GM12878 (cell line): ENCODE data around the gene GSTM4. TPM values are rescaled to one million over a fixed set of nuclear protein-coding genes. Genes with fewer than 3 reads are reported as not detected.

Source experiments
- ATAC-seq: fragments of 200-7000 bp; cut with Tn5 transposase; 3 replicates; pipeline ENCODE4 v1.9.1; 2020; ENCODE audit warnings: mild to moderate bottlenecking, moderate library complexity
- BruUV-seq: library from RNA; stranded (reverse); fragments of 400-500 nt; replicated peaks from 2 replicates; lab custom pipeline; 2021; lab: Mats Ljungman, UMichigan
- CTCF ChIA-PET: fragments of 300-600 bp; sonication (Branson Sonifier 250); formaldehyde crosslinking; extraction: SDS; loops from one replicate; lab custom pipeline; 2021; ENCODE audit warnings: inconsistent platforms; lab: Yijun Ruan, JAX
- POLR2A ChIA-PET: fragments of 350-600 bp; formaldehyde crosslinking; extraction: SDS; loops from one replicate; lab custom pipeline; 2021; ENCODE audit warnings: inconsistent platforms; lab: Charles Lee
- RAD21 ChIA-PET: fragments of 300-600 bp; sonication (Branson Sonifier 250); formaldehyde crosslinking; loops from one replicate; lab custom pipeline; 2023; ENCODE audit warnings: antibody characterized with exemption; ENCODE audit not compliant: unreplicated experiment; lab: Charles Lee
- SMC1A ChIA-PET: fragments of 300-600 bp; sonication (Branson Sonifier 250); formaldehyde crosslinking; loops from one replicate; lab custom pipeline; 2023; ENCODE audit not compliant: unreplicated experiment, uncharacterized antibody; lab: Charles Lee
- DNase-seq: peaks from one replicate; pipeline ENCODE4 v3.0.0-alpha.2; 2011; ENCODE audit warnings: low read depth, low spot score
- FAIRE-seq: peaks from 3 replicates; lab custom pipeline; 2011; peaks lifted over from hg19 to GRCh38; lab: Jason Lieb, UNC
- H2AFZ ChIP-seq: 2 replicates; pipeline ENCODE4 v1.6.0; 2011; ENCODE audit warnings: low read depth, low read length, control low read depth; ENCODE audit not compliant: control insufficient read depth
- H3K27ac ChIP-seq: 2 replicates; pipeline ENCODE4 v1.5.1; 2011; ENCODE audit warnings: control low read depth; ENCODE audit not compliant: control insufficient read depth, insufficient read depth
- H3K27me3 ChIP-seq, 2 experiments: replicated peaks in 1 of 2; 2 replicates each; pipeline versions ENCODE4 v1.6.0 to v1.6.1; 2011; ENCODE audit warnings: low read length in 1 of 2; ENCODE audit not compliant: control insufficient read depth in 2 of 2, insufficient read depth in 2 of 2
- H3K36me3 ChIP-seq, 2 experiments: 2 replicates each; pipeline ENCODE4 v1.5.1; 2011; ENCODE audit warnings: low read length in 1 of 2; ENCODE audit not compliant: control insufficient read depth in 2 of 2, insufficient read depth in 2 of 2
- H3K4me1 ChIP-seq: 2 replicates; pipeline ENCODE4 v1.6.1; 2011; ENCODE audit warnings: mild to moderate bottlenecking, low read length, moderate library complexity, mixed read lengths; ENCODE audit not compliant: control insufficient read depth, insufficient read depth
- H3K4me2 ChIP-seq: 2 replicates; pipeline ENCODE4 v1.6.0; 2011; ENCODE audit warnings: control low read depth; ENCODE audit not compliant: control insufficient read depth, insufficient read depth
- H3K4me3 ChIP-seq: fragments of 200-600 bp; sonication (generic); 2 replicates; pipeline ENCODE4 v1.5.1; 2016
- H3K79me2 ChIP-seq: 2 replicates; pipeline ENCODE4 v1.6.0; 2011; ENCODE audit warnings: low read length; ENCODE audit not compliant: control insufficient read depth, insufficient read depth
- H3K9ac ChIP-seq: 2 replicates; pipeline ENCODE4 v1.8.0; 2011; ENCODE audit warnings: low read length, control low read depth, mixed read lengths; ENCODE audit not compliant: control insufficient read depth, insufficient read depth
- H3K9me3 ChIP-seq: replicated peaks from 3 replicates; pipeline ENCODE4 v1.5.1; 2011; ENCODE audit warnings: mild to moderate bottlenecking, low read length; ENCODE audit not compliant: control insufficient read depth, insufficient read depth
- H4K20me1 ChIP-seq: 2 replicates; pipeline ENCODE4 v1.6.0; 2011; ENCODE audit not compliant: control insufficient read depth, insufficient read depth
- CEBPZ ChIP-seq: fragments of 150-350 bp; IDR thresholded peaks from 2 replicates; pipeline ENCODE4 v1.6.1; 2016; ENCODE audit warnings: low read depth, low read length
- E2F4 ChIP-seq: IDR thresholded peaks from 2 replicates; pipeline ENCODE4 v1.6.1; 2012; ENCODE audit warnings: low read depth, low read length, improper control_type of control experiment
- FOXM1 ChIP-seq: IDR thresholded peaks from 2 replicates; pipeline ENCODE4 v1.6.1; 2012; ENCODE audit warnings: low read depth, mild to moderate bottlenecking, inconsistent platforms, low read length, moderate library complexity
- JUNB ChIP-seq: IDR thresholded peaks from 2 replicates; pipeline ENCODE4 v1.6.1; 2016; ENCODE audit warnings: antibody characterized with exemption, mild to moderate bottlenecking
- MAX ChIP-seq: IDR thresholded peaks from 2 replicates; pipeline ENCODE4 v1.6.1; 2012; ENCODE audit warnings: low read depth, low read length, improper control_type of control experiment
- MTA3 ChIP-seq: IDR thresholded peaks from 2 replicates; pipeline ENCODE4 v1.6.1; 2012; ENCODE audit warnings: low read length, inconsistent platforms, borderline replicate concordance
- PRDM15 ChIP-seq: fragments of 450-650 bp; formaldehyde crosslinking; IDR thresholded peaks from 2 replicates; pipeline ENCODE4 v1.4.0; 2020; ENCODE audit warnings: mild to moderate bottlenecking, moderate library complexity
- SREBF1 ChIP-seq: IDR thresholded peaks from 2 replicates; pipeline ENCODE4 v1.6.1; 2012; ENCODE audit warnings: mild to moderate bottlenecking, low read length
- ZBTB11 ChIP-seq: fragments of 450-650 bp; formaldehyde crosslinking; IDR thresholded peaks from 2 replicates; pipeline ENCODE4 v1.5.0; 2022; ENCODE audit warnings: mild to moderate bottlenecking, missing genetic modification characterization
- WGBS: methylation state at CpG from one replicate; pipeline ENCODE4 v1.1.6; 2016; ENCODE audit warnings: low lambda C conversion rate; ENCODE audit not compliant: insufficient replicate concordance, insufficient coverage; ENCODE audit errors: missing lambda C conversion rate; 5-methylcytosine and 5-hydroxymethylcytosine counted together
- in situ Hi-C: fragments of 300-500 bp; cut with MboI; formaldehyde crosslinking; loops from 9 replicates; pipeline ENCODE4 v1.14.3; 2018; ENCODE audit warnings: mixed read lengths
- intact Hi-C: fragments of 100-400 bp; cut with micrococcal nuclease; formaldehyde crosslinking; loops from one replicate; pipeline ENCODE4 v1.14.2; 2022; ENCODE audit not compliant: unreplicated experiment
- polyA plus RNA-seq, 11 experiments: library from polyadenylated mRNA; depleted of rRNA in 4 of 11; unstranded in 6 of 11; stranded (reverse) in 5 of 11; fragments of >200 nt; fragmentation: Nextera tagmentation in 4 of 11; fragmentation: Illumina TruSeq in 1 of 11; extraction: Ambion mirVana in 4 of 11; extraction: Trizol in 1 of 11; gene quantifications; 1 replicate in 1 of 11; 2 replicates in 10 of 11; pipeline versions ENCODE4 v1.2.1 to v1.2.3, GENCODE V29; 2011 to 2016; ENCODE audit warnings: inconsistent platforms in 2 of 11, missing spikeins in 2 of 11, low read depth in 1 of 11
- total RNA-seq, 4 experiments: library from RNA; depleted of rRNA in 3 of 4; stranded (reverse); fragments of >200 nt in 3 of 4; fragmentation: Illumina TruSeq in 1 of 4; extraction: Trizol in 1 of 4; gene quantifications; 2 replicates each; pipeline versions ENCODE4 v1.2.1 to v1.2.3, GENCODE V29; 2013 to 2021

GSTM4 gene
- total and polyA plus RNA-seq, 10 of the 15 experiments (the other 5 are each of a cell fraction or from before 2014, with no cell fraction given): 14.3 to 37.2 (median 23.0) TPM

GRCh38 chr1:109644670-109645069 is 11.2 kb upstream of the GSTM4 start:
- Histone ChIP-seq H3K79me2 (no peaks in the 10 kb centered on the region), H3K4me1 (peaks cover 9% of the 10 kb centered on the region), H3K4me2 (no peak overlapping the region), H3K27ac (no peak overlapping the region), H3K27me3 (no peaks in the 10 kb centered on the region), H3K36me3 (no peaks in the 10 kb centered on the region), H3K9ac (no peak overlapping the region), H4K20me1 (no peaks in the 10 kb centered on the region), H3K9me3 (no peaks in the 10 kb centered on the region), H2AFZ (no peak overlapping the region), H3K4me3 (no peak overlapping the region)
- intact Hi-C loops (loop anchor here (5.0 kb wide), 4 partner anchors 43 to 338 kb away; partner anchors contain the start of genes AHCYL1, GNAI3 and GSTM1), in situ Hi-C loops (loop anchor here (5.0 kb wide), 2 partner anchors 128 to 343 kb away; no protein-coding TSS in a partner anchor)
- POLR2A ChIA-PET: no interaction called here
- BruUV-seq: no TSS peak
- TF ChIP-seq JUNB (no peak), E2F4 (no peak), PRDM15 (CRISPR knock-in tag) (no peak), ZBTB11 (no peak), MAX (no peak), SREBF1 (no peak), CEBPZ (no peak), MTA3 (no peak), FOXM1 (no peak)
- SMC1A ChIA-PET: interaction anchor here (1.0 kb wide), 1 partner anchor 340 kb away, joined by 5 read pairs; the partner anchor contains the start of gene AHCYL1
- ATAC-seq (no peak), FAIRE-seq (no peak), DNase-seq (no peak)
- CTCF ChIA-PET: interaction anchor here (1.7 to 10.7 kb wide), 3 partner anchors 9 to 130 kb away, joined by 7 to 299 read pairs (median 282); partner anchors contain the start of gene GSTM4
- RAD21 ChIA-PET: interaction anchor here (1.1 to 2.5 kb wide), 2 partner anchors 96 to 133 kb away, joined by 3 to 6 read pairs; partner anchors contain the start of gene GNAI3
- no CpG with 5 or more reads among the region's 10 CpGs for WGBS
